TTC549 (cell line): ENCODE results near the gene OR4X2.
"Not testable (repeated sequence)": the region's sequence is repeated elsewhere in the genome, so short reads cannot be mapped to it uniquely, and the experiment has no call there.

Experiments used
- FAIRE-seq: peaks from 2 replicates; lab custom pipeline; 2012; peaks lifted over from hg19 to GRCh38; lab: Jason Lieb, UNC

OR4X2 gene

GRCh38 chr11:48244804-48245203 lies at the start of gene OR4X2:
Gene OR4X2, plus strand, starts transcription at chr11:48245104. Its CDS starts 0 bp downstream, at chr11:48245104.
- no peak for FAIRE-seq

- no peak for FAIRE-seq
Observed at GRCh38 chr11:48207881-48208280, 37.0 kb upstream of the OR4X2 start.

- no peak for FAIRE-seq
Observed at GRCh38 chr11:48210052-48210451, 34.9 kb upstream of the OR4X2 start.

GRCh38 chr11:48216510-48216909 lies 28.4 kb upstream of the OR4X2 start, which contains the start of gene OR4B1:
Gene OR4B1, plus strand, starts transcription at chr11:48216810. Its CDS starts 0 bp downstream, at chr11:48216810.
- no peak for FAIRE-seq

- FAIRE-seq, result no peak
Observed at GRCh38 chr11:48228761-48229160, 16.1 kb upstream of the OR4X2 start.

- FAIRE-seq, result not testable (repeated sequence)
Observed at GRCh38 chr11:48230057-48230456, 14.8 kb upstream of the OR4X2 start.

GRCh38 chr11:48237727-48238126 lies 7.2 kb upstream of the OR4X2 start:
- FAIRE-seq, result no peak

- no peak for FAIRE-seq
Observed at GRCh38 chr11:48242501-48242900, 2.4 kb upstream of the OR4X2 start.

GRCh38 chr11:48248902-48249301 lies 4.0 kb downstream of the OR4X2 start:
- no peak for FAIRE-seq

- FAIRE-seq, result no peak
Observed at GRCh38 chr11:48261600-48261999, 16.7 kb downstream of the OR4X2 start.

- no peak for FAIRE-seq
Observed at GRCh38 chr11:48263423-48263911, 18.6 kb downstream of the OR4X2 start, which contains the start of gene OR4X1. Gene OR4X1, plus strand, starts transcription at chr11:48263861. Its CDS starts 0 bp downstream, at chr11:48263861.

GRCh38 chr11:48270621-48271020 lies 25.7 kb downstream of the OR4X2 start:
- no peak for FAIRE-seq

GRCh38 chr11:48272606-48273005 lies 27.7 kb downstream of the OR4X2 start:
- FAIRE-seq, result no peak
